Measurements from ENCODE around the gene MTHFD2.

DNA sequence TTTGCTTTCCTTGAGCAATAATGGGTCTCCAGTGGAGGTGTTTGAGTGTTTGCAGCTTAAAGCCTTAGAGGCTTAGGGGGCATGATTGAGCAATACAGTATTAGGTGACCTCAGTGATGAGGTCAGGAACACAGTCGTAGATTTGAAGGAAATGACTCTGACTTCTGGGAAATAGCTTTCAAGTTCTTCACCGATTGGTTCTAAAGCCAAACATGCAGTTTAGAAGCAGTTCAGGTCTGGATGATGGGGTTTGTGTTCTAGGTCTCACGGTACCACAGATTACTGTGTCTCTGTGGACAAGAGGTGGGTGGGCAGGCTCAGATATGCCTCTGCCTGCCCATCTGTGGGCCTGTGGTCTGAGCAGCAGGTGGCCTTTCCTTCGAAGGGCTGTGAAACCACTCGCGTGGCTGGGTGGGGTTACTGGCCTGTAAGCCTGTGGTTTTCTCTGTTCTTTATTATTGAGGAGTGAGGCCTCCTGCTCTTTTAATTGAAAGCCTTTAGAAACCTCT, 7.8 kb downstream of the MTHFD2 start:
- TF ChIP-seq, protein P1, sequence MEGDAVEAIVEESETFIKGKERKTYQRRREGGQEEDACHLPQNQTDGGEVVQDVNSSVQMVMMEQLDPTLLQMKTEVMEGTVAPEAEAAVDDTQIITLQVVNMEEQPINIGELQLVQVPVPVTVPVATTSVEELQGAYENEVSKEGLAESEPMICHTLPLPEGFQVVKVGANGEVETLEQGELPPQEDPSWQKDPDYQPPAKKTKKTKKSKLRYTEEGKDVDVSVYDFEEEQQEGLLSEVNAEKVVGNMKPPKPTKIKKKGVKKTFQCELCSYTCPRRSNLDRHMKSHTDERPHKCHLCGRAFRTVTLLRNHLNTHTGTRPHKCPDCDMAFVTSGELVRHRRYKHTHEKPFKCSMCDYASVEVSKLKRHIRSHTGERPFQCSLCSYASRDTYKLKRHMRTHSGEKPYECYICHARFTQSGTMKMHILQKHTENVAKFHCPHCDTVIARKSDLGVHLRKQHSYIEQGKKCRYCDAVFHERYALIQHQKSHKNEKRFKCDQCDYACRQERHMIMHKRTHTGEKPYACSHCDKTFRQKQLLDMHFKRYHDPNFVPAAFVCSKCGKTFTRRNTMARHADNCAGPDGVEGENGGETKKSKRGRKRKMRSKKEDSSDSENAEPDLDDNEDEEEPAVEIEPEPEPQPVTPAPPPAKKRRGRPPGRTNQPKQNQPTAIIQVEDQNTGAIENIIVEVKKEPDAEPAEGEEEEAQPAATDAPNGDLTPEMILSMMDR (IDR thresholded peaks at IDR 0.05; ENCODE audit: low read depth, low read length, poor library complexity, severe bottlenecking): no peak
- no peak for TF ChIP-seq EZH2phosphoT487 (IDR thresholded peaks at IDR 0.05; ENCODE audit: borderline replicate concordance, low read length)

Data from DOHH2 (cell line).